HG03520 (cell line): ENCODE measurements around the gene MLPH.
A peak's percentile ranks its signal among the peaks of the same experiment; 100 is the strongest.
"Not testable (repeated sequence)": the region's sequence is repeated elsewhere in the genome, so short reads cannot be mapped to it uniquely, and the experiment has no call there.

Experiments
- ATAC-seq: cut with Tn5 transposase; IDR thresholded peaks from one replicate; pipeline ENCODE4 v1.9.1; 2021; ENCODE audit warnings: mild to moderate bottlenecking, moderate library complexity; ENCODE audit not compliant: unreplicated experiment

MLPH gene

GRCh38 chr2:237457388-237457941 lies 29.6 kb upstream of the MLPH start:
- ATAC-seq, result no peak

GRCh38 chr2:237458519-237458918 lies 28.5 kb upstream of the MLPH start:
- ATAC-seq, result no peak

GRCh38 chr2:237459226-237459625 lies 27.8 kb upstream of the MLPH start:
- ATAC-seq, result no peak

GRCh38 chr2:237459741-237460174 lies 27.3 kb upstream of the MLPH start:
- ATAC-seq, result no peak

- ATAC-seq, result no peak
These were observed 22.2 kb upstream of the MLPH start for GRCh38 chr2:237464757-237465391.

- ATAC-seq, result no peak
These were observed 21.4 kb upstream of the MLPH start for GRCh38 chr2:237465515-237466148.

GRCh38 chr2:237466211-237466610 lies 20.8 kb upstream of the MLPH start:
- no peak for ATAC-seq

GRCh38 chr2:237467447-237468179 lies 19.4 kb upstream of the MLPH start:
- no peak for ATAC-seq

- ATAC-seq, result not testable (repeated sequence)
These were observed 17.6 kb upstream of the MLPH start for GRCh38 chr2:237469410-237469809.

- no peak for ATAC-seq
These were observed 17.2 kb upstream of the MLPH start for GRCh38 chr2:237469849-237470248.

- ATAC-seq, result no peak
These were observed 16.1 kb upstream of the MLPH start for GRCh38 chr2:237470914-237471313.

GRCh38 chr2:237471438-237472186 lies 15.4 kb upstream of the MLPH start:
- ATAC-seq, result no peak

GRCh38 chr2:237472187-237472712 lies 14.8 kb upstream of the MLPH start:
- no peak for ATAC-seq

- ATAC-seq, result no peak
These were observed 13.9 kb upstream of the MLPH start for GRCh38 chr2:237472909-237473877.

GRCh38 chr2:237473878-237474441 lies 13.1 kb upstream of the MLPH start:
- no peak for ATAC-seq

- ATAC-seq, result no peak
These were observed 12.6 kb upstream of the MLPH start for GRCh38 chr2:237474442-237474911.

GRCh38 chr2:237474931-237475703 lies 11.9 kb upstream of the MLPH start:
- ATAC-seq, result peak; percentile 76

GRCh38 chr2:237475704-237476141 lies 11.3 kb upstream of the MLPH start:
- ATAC-seq, result no peak
